GM12892 (cell line): ENCODE measurements around the gene SYTL2.

Experiments
- POLR2A ChIP-seq: IDR thresholded peaks from 2 replicates; pipeline ENCODE4 v1.6.1; 2011; ENCODE audit warnings: low read depth, low read length, control low read depth
- POLR2AphosphoS5 ChIP-seq: IDR thresholded peaks from 2 replicates; pipeline ENCODE4 v1.6.1; 2011; ENCODE audit warnings: low read depth, low read length, control low read depth

GRCh38 chr11:85791409-85791990, 19.4 kb downstream of the SYTL2 start:
- no peak for TF ChIP-seq POLR2A
- no peak for TF ChIP-seq POLR2AphosphoS5
